ENCODE data around the gene SCN3B.
"Not testable (repeated sequence)": the region's sequence is repeated elsewhere in the genome, so short reads cannot be mapped to it uniquely, and the experiment has no call there.

The SCN3B gene

GRCh38 chr11:123654566-123655081 is at the start of gene SCN3B:
Gene SCN3B (minus strand): TSS chr11:123654624. CDS start chr11:123653801, 823 bp downstream.
- no peak for DNase-seq (ENCODE audit: low read depth)

- no peak for DNase-seq (ENCODE audit: low read depth)
Measured at GRCh38 chr11:123702696-123703095, 48.3 kb upstream of the SCN3B start.

GRCh38 chr11:123702139-123702538 is 47.7 kb upstream of the SCN3B start:
- DNase-seq (ENCODE audit: low read depth), result no peak

DNA sequence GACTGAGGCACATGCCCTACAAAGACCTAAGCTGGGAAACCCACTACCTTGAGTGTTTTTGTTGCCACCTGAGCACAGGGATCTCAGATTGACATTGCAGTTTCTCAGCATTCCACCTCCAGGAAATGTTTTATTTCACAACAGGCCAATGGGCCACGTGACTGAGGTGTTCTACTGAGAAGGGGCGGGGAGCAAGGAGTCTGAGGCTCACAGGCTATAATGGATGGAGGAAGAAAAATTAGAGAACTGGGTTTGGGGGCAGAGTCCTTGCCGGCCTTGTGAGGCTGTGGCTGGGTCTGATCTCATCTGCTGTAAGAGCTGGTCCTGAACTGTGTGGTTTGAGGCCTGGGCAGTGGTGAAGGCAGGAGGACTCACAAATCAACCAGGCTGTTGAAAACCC is 46.3 kb upstream of the SCN3B start:
- DNase-seq (ENCODE audit: low read depth), result no peak

GRCh38 chr11:123698546-123699127 is 44.2 kb upstream of the SCN3B start:
- no peak for DNase-seq (ENCODE audit: low read depth)

DNA sequence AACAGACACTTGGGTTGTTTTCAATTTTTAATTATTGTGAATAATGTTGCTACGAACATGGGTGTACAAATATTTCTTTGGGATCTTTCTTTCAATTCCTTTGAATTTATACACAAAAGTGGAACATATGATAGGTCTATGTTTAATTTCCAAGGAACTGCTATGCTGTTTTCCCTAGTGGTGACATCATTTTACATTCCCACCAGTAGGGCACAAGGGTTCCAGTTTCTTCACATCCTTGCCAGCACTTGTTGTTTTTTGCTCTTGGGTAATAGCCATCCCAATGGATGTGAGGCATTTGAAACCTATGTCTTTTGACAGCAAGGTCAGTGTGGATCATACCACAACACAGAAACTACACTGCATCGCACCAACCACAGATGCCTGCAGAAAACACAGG is 41.8 kb upstream of the SCN3B start:
- no peak for DNase-seq (ENCODE audit: low read depth)

DNA sequence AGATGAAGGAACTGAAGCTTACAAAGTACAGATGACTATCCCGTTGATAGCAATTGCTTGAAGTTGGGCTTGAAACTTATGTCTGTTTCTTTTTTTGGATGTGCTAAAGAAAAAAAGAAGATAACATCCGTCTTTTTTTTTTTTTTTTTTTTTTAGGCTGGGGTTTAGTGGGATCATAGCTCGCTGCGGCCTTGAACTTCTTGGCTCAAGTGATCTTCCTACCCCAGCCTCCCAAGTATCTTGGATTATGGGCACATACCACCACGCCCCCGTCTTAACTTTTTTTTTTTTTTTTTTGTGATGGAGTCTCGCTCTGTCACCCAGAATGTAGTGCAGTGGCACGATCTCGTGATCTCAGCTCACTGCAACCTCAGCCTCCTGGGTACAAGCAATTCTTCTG is 40.8 kb upstream of the SCN3B start:
- no peak for DNase-seq (ENCODE audit: low read depth)

GRCh38 chr11:123694551-123694950 is 40.1 kb upstream of the SCN3B start:
- DNase-seq (ENCODE audit: low read depth), result no peak

DNA sequence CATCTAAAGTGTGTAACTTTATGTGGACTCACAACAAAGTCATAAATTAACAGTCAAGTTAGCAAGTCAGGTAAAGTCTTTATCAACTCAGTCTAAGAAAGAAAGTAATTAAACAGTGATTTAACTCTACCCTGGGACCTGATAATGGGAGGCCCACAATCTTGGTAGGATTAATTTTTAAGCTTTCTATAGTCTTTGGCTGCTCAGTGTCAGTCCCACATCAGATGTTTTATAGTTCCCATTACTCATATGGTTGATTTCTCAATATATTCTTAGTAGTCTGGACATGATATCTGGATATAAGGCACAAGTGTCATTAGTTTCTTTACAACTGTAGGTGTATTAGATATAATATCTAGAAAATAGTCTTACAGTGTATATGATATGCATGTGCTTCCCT is 38.5 kb upstream of the SCN3B start:
- DNase-seq (ENCODE audit: low read depth), result no peak

DNA sequence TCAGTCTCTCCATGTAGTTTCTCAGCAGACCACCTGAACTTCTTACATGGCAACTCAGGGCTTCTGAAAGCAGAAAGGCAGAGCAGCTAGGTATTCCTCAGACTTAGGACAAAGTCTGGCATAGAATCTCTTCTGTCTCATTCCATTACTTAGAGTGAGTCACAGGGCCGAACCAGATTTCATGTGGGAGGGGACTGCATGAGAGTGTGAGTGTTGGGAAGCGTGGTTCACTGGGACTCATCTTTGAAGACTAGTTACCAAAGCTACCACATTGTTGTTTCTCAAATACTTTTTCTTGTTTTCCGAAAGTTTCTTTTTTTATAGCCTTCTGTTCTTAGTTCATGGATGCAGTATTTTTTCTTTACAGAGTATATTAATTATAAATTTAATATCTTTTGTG is 36.1 kb upstream of the SCN3B start:
- no peak for DNase-seq (ENCODE audit: low read depth)

- DNase-seq (ENCODE audit: low read depth), result no peak
Measured at GRCh38 chr11:123684601-123685000, 30.2 kb upstream of the SCN3B start.

- DNase-seq (ENCODE audit: low read depth), result no peak
Measured at GRCh38 chr11:123683428-123684170, 29.2 kb upstream of the SCN3B start.

DNA sequence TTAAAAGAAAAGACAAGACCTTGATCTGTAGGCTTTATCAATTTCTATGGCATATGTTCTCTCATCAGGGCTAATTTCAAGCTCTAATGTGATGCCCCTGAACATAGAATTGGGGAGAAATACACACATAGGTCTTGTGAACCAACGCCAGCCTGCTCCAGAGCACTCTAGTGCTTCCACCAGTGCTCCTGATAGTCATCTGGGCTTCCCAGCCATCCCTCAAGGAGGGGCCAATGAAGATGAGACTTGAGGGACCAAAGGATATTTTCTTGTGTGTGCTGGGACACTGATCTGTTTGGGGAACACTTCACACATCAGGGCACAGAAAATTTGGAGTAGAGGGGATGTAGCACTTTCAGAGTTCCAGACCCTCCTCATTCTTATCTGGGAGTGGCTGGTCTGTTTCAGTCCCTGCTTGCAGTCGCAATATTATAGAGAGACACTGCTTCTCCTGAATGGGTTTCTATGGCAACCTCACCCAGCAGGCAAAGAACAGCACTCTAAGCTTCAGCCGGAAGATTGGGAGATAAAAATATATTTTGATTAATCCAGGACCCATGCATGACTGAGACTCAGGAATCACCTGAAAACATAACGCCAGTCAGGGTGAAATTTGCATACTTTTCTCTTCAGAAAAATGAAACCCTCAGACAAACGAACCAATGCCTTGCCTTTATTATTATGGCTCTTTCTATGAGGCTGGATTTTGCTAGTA is 28.4 kb upstream of the SCN3B start:
- DNase-seq (ENCODE audit: low read depth), result no peak

DNA sequence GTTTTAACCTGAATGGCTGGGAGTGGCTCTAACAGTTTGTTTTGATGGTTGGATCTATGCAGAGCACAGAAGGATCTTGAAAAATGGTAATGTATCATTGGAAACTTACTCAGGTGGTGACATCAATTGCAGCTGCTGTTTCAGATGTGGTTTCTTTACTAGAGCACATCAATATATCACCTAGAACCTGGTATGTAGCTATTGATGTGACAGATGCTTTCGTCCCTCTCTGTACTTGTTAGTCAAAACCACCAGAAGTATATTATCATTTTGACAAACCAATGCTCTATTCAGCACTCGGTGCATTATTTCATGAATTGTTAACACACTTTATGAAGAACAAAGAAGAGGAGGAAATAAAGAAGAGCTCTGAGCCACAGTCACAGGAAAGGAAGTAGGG is 26.6 kb upstream of the SCN3B start:
- no peak for DNase-seq (ENCODE audit: low read depth)

DNA sequence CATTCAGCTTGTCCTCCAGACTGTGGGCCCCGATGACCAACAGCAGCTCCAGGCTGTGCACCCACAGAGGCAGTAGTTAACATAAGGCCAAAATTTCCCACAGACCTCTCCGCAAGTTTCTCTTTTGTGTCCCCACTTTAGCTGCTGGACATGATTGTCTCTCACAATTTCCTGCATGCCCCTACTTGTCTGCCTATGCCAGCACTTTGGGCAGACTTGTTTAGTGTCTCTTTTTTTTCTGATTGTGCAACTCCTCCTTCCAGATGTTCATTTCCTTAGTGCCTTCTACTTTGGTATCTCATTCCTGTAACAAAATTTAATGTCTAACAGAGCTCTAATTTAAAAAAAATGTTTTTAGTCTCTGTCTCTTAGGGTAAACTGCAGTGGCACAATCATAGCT is 23.8 kb upstream of the SCN3B start:
- no peak for DNase-seq (ENCODE audit: low read depth)

DNA sequence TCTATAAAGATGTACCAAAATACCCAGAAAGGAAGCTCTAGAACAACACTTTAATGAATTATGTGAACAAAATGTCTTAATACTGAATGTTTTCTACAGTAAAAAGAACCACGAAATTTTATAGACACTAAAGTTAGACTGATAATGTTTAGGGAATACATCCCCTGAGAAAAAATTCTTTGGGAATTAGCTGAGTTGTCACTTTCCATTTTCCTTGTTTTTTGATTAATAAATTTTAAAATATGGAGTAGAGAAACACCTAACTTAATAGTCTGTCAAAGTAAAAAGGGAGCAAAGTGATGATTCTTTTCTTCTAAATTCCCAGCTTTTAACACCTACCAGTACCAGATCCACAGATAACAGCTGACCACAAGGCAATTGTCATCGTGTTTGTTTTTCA is 23.1 kb upstream of the SCN3B start:
- no peak for DNase-seq (ENCODE audit: low read depth)

DNA sequence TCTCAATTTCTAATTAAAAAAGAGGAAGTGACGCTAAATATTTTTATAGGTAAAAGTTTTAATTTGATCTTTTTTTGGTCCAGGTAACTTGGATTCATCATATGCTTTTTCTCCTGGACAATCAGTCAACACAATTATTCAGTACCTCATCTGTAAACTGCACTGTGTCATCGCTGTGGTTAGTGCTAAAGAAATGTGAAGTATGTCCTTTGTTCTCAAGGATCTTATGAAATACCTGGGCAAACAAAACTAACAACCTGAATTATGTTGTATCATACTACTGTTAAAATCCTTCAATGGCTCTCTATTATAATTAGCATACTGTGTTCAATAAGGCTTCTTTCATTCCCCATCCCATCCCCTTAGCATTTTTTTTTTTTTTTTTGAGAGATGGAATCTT is 19.9 kb upstream of the SCN3B start:
- DNase-seq (ENCODE audit: low read depth), result no peak

DNA sequence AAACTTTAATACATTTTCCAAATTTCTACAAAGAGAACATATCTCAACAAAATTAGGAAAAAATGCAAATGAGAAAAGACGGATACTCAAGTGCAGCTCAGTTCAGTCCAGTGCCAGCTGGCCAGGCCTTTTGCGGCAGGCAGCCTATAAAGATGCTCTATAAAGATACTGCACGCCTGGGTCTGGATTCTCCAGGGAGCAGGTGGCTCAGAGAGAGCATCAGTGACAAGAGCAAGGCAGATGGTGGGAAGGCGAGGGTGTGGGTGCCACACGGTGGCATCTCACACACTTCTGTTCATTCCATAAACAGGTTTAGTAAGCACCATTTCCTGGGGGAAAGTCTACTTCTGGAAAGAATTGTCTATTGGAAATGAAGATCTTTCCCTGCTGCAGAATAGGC is 18.1 kb upstream of the SCN3B start:
- DNase-seq (ENCODE audit: low read depth), result no peak

GRCh38 chr11:123671534-123671933 is 17.1 kb upstream of the SCN3B start:
- DNase-seq (ENCODE audit: low read depth), result no peak

GRCh38 chr11:123670081-123670480 is 15.7 kb upstream of the SCN3B start:
- DNase-seq (ENCODE audit: low read depth), result no peak

DNA sequence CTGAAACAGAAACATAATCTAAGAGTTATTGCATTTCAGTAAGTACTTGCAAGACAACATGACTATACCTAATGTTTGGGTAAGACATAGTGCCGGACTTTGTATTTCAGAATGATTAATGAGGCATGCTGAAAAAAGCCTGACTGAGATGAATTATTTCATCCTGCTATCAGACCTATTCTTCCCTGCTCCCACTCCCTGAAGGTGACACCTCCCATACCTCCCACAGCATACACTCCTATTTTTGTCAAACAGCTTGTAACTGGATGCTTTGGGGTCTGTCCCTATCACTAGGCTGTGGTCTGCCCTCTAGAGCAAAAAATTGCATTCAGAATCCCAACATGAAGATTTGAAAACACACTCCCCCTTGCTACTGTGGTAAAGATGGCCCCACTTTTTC is 10.9 kb upstream of the SCN3B start:
- no peak for DNase-seq (ENCODE audit: low read depth)

DNA sequence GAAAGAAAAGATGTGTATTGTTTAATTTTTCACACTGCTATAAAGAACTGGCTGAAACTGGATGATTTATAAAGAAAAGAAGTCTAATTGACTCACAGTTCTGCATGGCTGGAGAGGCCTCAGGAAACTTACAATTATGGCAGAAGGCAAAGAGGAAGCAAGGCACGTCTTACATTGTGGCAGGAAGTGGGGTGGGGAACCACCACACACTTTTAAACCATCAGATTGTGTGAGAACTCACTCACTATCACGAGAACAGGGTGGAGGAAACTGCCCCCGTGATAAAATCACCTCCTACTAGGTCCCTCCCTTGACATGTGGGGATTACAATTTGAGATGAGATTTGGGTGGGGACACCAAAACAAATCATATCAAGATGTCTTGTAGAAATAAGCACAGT is 5.5 kb upstream of the SCN3B start:
- not testable (repeated sequence) for DNase-seq (ENCODE audit: low read depth)

DNA sequence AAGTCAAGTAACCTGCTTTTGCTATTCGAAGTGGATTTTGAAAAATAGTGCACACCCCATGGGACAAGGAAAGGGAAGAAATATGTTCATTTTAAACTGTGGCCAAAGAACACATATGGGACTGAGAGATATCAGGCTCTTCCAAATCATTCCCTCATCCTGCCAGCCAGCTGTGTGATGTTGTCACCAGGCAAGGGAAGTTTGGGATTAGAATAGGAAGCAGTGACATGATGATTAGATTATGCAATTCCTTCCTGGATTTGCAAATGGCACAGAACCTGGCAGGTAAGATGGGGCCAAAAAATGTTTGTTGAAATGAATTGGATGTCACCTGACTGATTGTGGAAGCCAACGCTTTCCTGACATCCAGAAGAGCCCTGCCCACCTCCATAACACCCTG is 4.9 kb upstream of the SCN3B start:
- no peak for DNase-seq (ENCODE audit: low read depth)
